Thyroid gland (tissue), 4 donors: ENCODE results near the gene OR11G2. TPM values are rescaled to one million over a fixed set of nuclear protein-coding genes. Genes with fewer than 3 reads are reported as not detected.
"Not testable (repeated sequence)": the region's sequence is repeated elsewhere in the genome, so short reads cannot be mapped to it uniquely, and the experiment has no call there.

Source experiments
- DNase-seq, 2 donors: peaks; one replicate each; pipeline ENCODE4 v3.0.0-alpha.2; 2019
- H3K27ac ChIP-seq, 3 donors: fragments of 200-600 bp; sonication (generic); 1 replicate in 2 of 3; 2 replicates in 1 of 3; pipeline ENCODE4 v1.5.1; 2016 to 2019; ENCODE audit warnings: mild to moderate bottlenecking in 1 of 3, moderate library complexity in 1 of 3
- H3K27me3 ChIP-seq: fragments of 200-600 bp; sonication (generic); one replicate; pipeline ENCODE4 v1.5.1; 2019
- H3K36me3 ChIP-seq, 2 donors: fragments of 200-600 bp; sonication (generic); one replicate each; pipeline ENCODE4 v1.5.1; 2016 to 2019
- H3K4me1 ChIP-seq, 2 donors: fragments of 200-600 bp; sonication (generic); one replicate each; pipeline ENCODE4 v1.5.1; 2017 to 2019
- H3K4me3 ChIP-seq, 3 donors: fragments of 200-600 bp; sonication (generic); replicated peaks in 1 of 3; 1 replicate in 2 of 3; 2 replicates in 1 of 3; pipeline ENCODE4 v1.5.1; 2016; ENCODE audit warnings: mild to moderate bottlenecking in 1 of 3
- H3K9me3 ChIP-seq: fragments of 200-600 bp; sonication (generic); one replicate; pipeline ENCODE4 v1.5.1; 2017
- POLR2A ChIP-seq, 2 donors: fragments of 450-650 bp; IDR thresholded peaks; one replicate each; pipeline ENCODE4 v1.6.1; 2017; ENCODE audit warnings: antibody characterized with exemption in 2 of 2, mild to moderate bottlenecking in 2 of 2, moderate library complexity in 1 of 2
- WGBS, 2 donors: methylation state at CpG; one replicate each; pipeline ENCODE4 v1.1.5; 2017; 5-methylcytosine and 5-hydroxymethylcytosine counted together
- intact Hi-C: fragments of 100-400 bp; cut with DNase I; formaldehyde crosslinking; loops from one replicate; pipeline ENCODE4 v1.15.1; 2023
- total RNA-seq, 4 donors: library from RNA; depleted of rRNA; stranded (reverse); fragments of >200 nt; gene quantifications; one replicate each; pipeline ENCODE4 v1.2.3, GENCODE V29; 2016
- TF ChIP-seq, protein P1 (sequence below), 6 experiments: fragments of 200-600 bp in 3 of 6; fragments of 450-650 bp in 3 of 6; sonication (generic) in 3 of 6; IDR thresholded peaks; one replicate each; pipeline ENCODE4 v1.5.1; 2016 to 2019; ENCODE audit warnings: antibody characterized with exemption in 6 of 6, mild to moderate bottlenecking in 2 of 6, inconsistent platforms in 1 of 6, moderate library complexity in 1 of 6

Gene OR11G2
- total RNA-seq, 4 donors from 2014 or later, result not detected

DNA sequence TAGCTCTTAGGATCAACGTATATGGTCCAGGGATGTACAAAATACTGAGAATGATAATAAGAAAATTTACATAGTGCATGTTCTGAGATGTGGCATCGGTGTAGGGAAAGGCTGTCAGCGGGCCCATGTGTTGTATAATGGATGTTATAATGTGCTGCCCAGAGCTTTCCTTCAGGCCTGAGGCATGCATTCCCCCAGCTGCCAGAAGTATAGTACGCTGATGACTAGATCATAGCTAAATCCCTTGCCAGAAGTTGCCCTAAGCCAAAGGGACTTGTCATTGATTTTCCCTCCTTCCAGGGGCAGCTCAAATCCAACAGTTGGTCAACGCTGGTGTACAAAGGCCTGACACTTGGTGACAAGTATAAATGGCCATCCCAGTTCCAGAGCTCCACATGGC lies 6.5 kb upstream of the OR11G2 start:
- TF ChIP-seq POLR2A (IDR thresholded peaks at IDR 0.05), result no peak
- TF ChIP-seq, protein P1, sequence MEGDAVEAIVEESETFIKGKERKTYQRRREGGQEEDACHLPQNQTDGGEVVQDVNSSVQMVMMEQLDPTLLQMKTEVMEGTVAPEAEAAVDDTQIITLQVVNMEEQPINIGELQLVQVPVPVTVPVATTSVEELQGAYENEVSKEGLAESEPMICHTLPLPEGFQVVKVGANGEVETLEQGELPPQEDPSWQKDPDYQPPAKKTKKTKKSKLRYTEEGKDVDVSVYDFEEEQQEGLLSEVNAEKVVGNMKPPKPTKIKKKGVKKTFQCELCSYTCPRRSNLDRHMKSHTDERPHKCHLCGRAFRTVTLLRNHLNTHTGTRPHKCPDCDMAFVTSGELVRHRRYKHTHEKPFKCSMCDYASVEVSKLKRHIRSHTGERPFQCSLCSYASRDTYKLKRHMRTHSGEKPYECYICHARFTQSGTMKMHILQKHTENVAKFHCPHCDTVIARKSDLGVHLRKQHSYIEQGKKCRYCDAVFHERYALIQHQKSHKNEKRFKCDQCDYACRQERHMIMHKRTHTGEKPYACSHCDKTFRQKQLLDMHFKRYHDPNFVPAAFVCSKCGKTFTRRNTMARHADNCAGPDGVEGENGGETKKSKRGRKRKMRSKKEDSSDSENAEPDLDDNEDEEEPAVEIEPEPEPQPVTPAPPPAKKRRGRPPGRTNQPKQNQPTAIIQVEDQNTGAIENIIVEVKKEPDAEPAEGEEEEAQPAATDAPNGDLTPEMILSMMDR (IDR thresholded peaks at IDR 0.05), result no peak

DNA sequence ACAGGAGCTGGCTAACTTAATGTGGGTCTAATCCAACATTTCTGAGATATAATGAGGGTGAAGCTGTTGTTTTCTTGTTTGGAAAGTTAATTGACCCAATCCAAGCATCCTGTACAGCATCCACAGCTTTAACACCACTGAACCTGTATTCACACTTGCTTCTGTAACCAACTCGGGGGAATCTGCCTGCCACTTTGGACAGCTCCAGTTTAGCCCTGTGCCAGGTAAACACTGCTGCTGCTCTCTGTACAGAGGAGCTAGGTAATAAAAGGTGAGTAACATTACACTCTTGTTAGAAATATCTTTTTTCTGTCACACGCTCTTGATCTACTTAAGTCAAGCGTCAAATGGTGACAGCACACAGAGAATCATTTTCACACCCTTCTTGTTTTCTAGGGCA lies 700 bp downstream of the OR11G2 start:
- intact Hi-C loops, result no loop called here
- Histone ChIP-seq H3K4me3 (no peak overlapping the region), H3K4me1 (no peaks in the 10 kb centered on the region), H3K36me3 (no peaks in the 10 kb centered on the region), H3K27me3 (no peaks in the 10 kb centered on the region), H3K9me3 (no peaks in the 10 kb centered on the region), H3K27ac (no peak overlapping the region)
- WGBS, 2 donors, result 74 to 78% methylated on average over 3 of the region's 3 CpGs
- DNase-seq, result no peak
- TF ChIP-seq POLR2A (IDR thresholded peaks at IDR 0.05), result no peak
- TF ChIP-seq, protein P1 (IDR thresholded peaks at IDR 0.05), result no peak

More for the DNA sequence above, 6.5 kb upstream of the OR11G2 start:
- intact Hi-C loops, result no loop called here
- no peak overlapping the region for H3K27ac ChIP-seq
- no peak for DNase-seq
- H3K4me3 ChIP-seq, result no peak overlapping the region
- WGBS, 2 donors, result 53 to 59% methylated on average over 5 of the region's 5 CpGs
- H3K9me3 ChIP-seq, result no peaks in the 10 kb centered on the region
- no peaks in the 10 kb centered on the region for H3K4me1 ChIP-seq
- no peaks in the 10 kb centered on the region for H3K27me3 ChIP-seq
- no peaks in the 10 kb centered on the region for H3K36me3 ChIP-seq

DNA sequence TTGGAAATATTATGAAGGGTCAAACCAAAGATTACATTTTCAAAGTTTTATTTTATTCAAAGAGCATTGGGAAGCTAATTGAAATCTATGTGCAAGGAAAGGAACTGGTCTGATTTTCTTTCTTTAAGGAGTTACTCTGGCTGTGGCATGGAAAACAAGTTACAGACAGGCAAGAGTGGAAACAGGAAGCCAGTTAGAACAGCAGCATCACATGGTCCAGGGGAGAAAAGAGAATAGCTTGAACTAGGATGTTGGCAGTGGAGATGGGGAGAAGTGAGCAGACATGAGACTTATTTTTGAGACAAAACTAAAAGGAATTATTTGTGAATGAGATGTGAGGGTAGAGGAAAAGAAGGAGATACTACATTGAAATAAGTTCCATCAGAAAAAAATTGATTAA lies 3.4 kb downstream of the OR11G2 start:
- Histone ChIP-seq H3K4me3 (no peak overlapping the region), H3K36me3 (no peaks in the 10 kb centered on the region), H3K9me3 (no peaks in the 10 kb centered on the region), H3K27me3 (no peaks in the 10 kb centered on the region), H3K4me1 (no peaks in the 10 kb centered on the region), H3K27ac (no peak overlapping the region)
- intact Hi-C loops, result no loop called here
- TF ChIP-seq, protein P1 (IDR thresholded peaks at IDR 0.05), result no peak
- TF ChIP-seq POLR2A (IDR thresholded peaks at IDR 0.05), result no peak
- DNase-seq, result no peak

DNA sequence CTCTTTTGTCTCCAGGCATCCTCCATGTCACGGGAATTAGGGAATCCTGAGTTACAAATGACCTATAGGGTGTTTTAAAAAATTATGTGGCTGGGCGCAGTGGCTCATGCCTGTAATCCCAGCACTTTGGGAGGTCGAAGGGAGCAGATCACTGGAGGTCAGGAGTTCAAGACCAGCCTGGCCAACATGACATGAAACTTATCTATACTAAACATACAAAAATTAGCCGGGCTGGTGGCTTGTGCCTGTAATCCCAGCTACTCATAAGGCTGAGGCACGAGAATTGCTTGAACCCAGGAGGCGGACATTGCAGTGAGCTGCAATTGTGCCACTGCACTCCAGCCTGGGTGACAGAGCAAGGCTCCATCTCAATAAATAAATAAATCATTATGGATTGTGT lies 4.5 kb downstream of the OR11G2 start:
- H3K27ac ChIP-seq, H3K27me3 ChIP-seq, H3K36me3 ChIP-seq, H3K4me3 ChIP-seq, H3K9me3 ChIP-seq, intact Hi-C loops, H3K4me1 ChIP-seq, DNase-seq: not testable (repeated sequence)
- WGBS, 2 donors, result 71 to 74% methylated on average over 6 of the region's 6 CpGs

DNA sequence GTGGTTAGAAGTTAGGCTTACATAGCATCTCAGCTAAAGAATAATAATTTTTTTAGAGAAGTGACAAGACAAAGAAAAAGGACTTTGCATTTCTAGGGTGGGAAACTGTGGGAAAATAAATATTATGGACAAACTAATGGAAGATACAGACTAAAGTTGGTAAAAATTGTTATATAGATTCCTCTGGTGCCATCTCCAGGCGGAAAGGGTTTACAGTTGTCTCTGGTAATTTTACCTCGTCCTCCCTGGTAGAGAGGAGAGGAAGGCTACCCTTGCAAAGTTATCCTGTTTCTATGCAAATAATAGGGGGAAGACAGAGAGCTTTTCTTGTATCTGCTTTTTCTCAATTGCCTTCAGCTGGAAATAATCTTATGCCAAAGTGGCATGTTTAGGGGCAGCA lies 5.2 kb downstream of the OR11G2 start:
- no peaks in the 10 kb centered on the region for H3K27me3 ChIP-seq
- no peak overlapping the region for H3K4me3 ChIP-seq
- H3K9me3 ChIP-seq, result no peaks in the 10 kb centered on the region
- DNase-seq, result no peak
- H3K4me1 ChIP-seq, result no peaks in the 10 kb centered on the region
- H3K27ac ChIP-seq, result no peak overlapping the region
- intact Hi-C loops, result no loop called here
- no peaks in the 10 kb centered on the region for H3K36me3 ChIP-seq
- WGBS, 2 donors, result 22 to 38% methylated on average over 2 of the region's 2 CpGs
- TF ChIP-seq POLR2A (IDR thresholded peaks at IDR 0.05), result no peak
- TF ChIP-seq, protein P1 (IDR thresholded peaks at IDR 0.05), result no peak

DNA sequence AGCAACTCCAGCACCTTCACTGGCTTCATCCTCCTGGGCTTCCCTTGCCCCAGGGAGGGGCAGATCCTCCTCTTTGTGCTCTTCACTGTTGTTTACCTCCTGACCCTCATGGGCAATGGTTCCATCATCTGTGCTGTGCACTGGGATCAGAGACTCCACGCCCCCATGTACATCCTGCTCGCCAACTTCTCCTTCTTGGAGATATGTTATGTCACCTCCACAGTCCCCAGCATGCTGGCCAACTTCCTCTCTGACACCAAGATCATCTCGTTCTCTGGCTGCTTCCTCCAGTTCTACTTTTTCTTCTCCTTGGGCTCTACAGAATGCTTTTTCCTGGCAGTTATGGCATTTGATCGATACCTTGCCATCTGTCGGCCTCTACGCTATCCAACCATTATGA lies 6.8 kb downstream of the OR11G2 start:
- Histone ChIP-seq H3K36me3 (no peaks in the 10 kb centered on the region), H3K9me3 (no peaks in the 10 kb centered on the region), H3K4me1 (no peaks in the 10 kb centered on the region), H3K4me3 (no peak overlapping the region), H3K27ac (no peak overlapping the region), H3K27me3 (no peaks in the 10 kb centered on the region)
- intact Hi-C loops, result no loop called here
- 88 to 95% methylated on average over 5 of the region's 6 CpGs for WGBS, 2 donors
- no peak for TF ChIP-seq POLR2A (IDR thresholded peaks at IDR 0.05)
- TF ChIP-seq, protein P1 (IDR thresholded peaks at IDR 0.05), result no peak
- DNase-seq, result no peak
